Pons (tissue), 1 donor: Measurements from ENCODE around the gene CREBBP.

Experiments used
- DNase-seq: peaks from one replicate; pipeline ENCODE4 v3.0.0-alpha.2; 2016; ENCODE audit warnings: low spot score

CREBBP gene

DNA sequence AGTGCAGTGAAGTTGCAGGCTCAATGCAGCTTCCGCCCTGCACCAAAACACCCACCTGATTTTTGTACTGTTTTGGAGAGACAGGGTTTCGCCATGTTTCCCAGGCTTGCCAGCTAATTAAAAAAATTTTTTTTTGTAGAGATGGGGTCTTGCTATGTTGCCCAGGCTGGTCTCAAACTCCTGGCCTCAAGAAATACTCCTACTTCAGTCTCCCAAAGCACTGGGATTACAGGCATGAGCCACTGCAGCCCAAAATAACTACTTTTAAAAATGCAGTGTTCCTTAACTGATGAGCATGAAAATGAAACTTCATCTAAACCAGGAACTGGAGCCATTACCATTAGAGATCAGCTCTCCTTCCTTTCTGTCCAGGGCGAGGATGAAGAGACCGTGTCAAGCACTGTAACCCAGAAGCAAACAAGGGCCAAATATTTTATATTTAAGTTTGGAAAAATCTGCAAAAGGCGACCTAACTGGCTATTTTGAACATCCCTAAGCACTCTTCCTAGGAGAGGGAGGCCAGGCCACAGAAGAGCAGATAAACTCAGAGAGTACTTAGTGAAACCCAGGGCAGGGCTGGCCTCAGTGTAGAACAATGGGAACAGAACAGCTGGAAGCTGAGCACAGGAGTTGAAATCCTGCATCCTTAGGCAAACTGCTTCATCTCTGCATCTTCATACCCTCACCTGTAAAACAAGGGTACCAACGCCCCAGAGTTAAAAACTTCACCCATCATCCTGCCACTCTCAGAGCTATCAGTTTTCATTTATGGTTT is 24.0 kb downstream of the CREBBP start:
- no peak for DNase-seq

DNA sequence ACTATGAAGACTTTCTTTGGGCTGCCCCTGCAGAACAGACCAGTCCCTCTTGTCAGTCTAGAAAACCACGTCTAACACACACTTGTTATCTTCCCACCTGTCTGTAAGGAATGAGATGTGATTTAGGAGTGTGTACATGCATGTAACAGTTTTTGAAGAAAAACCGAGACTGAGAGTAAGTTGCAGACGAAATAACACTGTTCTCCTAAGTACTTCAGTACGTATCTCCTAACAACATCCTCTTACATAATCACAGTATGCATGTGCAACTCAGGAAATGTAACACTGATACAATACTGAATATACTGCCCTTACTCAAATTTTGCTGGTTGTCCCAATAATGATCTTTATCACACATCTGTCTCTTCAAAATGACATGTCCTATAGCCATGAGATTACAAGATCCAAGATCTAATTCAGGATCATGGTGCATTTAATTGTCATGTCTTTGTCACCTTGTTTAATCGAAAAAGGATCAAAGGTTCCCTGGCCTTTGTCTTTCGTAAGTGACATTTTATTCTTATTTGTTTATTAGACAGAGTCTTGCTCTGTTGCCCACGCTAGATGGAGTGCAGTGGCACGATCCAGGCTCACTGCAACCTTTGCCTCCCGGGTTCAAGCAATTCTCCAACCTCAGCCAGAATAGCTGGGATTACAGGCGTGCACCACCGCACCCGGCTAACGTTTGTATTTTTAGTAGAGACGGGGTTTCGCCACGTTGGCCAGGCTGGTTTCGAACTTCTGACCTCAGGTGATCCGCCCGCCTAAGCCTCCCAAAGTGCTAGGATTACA is 25.6 kb downstream of the CREBBP start:
- no peak for DNase-seq

DNA sequence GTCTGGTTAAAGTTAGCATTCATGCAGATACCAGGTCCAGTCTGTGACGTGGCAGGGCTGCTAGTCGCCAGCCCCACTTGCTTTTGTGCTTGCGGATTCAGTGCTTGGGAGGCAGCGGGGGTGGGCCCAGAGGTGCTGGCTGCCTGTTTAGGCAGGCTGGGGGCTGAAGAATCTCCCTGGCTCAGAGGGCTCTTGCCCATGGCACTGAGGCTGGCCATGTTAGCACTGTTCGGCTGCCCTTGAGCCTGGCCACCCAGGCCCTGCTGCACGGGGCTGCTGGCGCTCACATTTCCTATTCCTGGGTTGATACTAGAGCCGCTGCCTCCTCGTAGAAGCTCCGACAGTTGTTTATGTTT is 30.0 kb downstream of the CREBBP start:
- no peak for DNase-seq

DNA sequence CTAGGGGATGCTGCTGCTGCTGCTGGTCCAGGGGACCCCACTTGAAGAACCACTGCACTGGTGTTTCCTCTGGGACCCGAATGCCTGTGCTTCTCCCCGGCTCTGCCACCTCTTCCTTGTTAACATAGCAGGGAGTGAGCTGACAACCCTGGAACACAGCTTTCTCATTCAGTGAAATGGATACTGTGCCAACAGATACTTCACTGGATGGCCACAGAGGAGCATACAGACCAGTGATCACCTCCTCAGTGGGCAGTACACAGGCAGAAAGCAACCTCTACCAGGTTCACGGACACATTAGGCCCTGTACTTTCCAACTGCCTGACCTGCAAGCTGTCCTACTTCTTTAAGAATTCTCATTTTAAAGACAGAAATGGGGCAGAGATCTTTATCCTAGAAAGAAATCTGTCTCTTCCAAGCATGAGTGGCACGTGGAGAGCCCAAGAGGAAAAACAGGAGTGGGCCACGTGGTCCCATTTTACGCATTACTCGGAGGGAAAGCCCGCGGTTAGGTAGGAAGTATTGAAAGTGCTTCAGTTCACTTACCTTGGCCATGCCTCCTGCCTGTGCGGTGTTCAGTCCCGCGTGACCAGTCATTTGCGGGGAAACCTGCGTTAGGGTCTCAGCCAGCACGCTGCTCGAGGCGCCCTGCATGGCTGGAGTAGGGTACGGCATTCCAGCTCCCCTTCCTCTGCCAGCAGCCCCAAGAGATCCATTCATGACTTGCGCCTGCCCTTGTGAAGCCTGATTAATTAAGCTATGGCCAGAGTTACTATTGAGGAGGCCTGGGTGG is 30.6 kb downstream of the CREBBP start:
- DNase-seq: no peak

GRCh38 chr16:3846595-3847091 is 33.9 kb downstream of the CREBBP start:
- no peak for DNase-seq

DNA sequence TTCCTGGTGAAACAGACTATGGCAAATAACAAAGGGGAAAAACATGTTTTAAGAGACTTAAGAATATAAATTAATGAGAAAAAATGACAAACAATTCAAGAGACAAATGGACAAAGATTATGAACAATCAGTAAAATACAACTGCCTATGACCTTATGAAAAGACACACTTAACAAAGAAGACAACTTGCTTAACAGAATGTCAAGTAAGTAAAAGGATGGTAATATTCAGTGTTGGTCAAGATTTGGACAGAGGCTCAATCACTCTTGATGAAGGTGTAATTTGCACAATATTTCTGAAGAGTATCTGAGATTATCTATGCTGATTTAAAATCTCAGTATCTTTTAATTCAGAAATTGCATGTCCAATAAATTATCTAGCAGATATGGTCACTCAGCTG is 34.4 kb downstream of the CREBBP start:
- DNase-seq: no peak

DNA sequence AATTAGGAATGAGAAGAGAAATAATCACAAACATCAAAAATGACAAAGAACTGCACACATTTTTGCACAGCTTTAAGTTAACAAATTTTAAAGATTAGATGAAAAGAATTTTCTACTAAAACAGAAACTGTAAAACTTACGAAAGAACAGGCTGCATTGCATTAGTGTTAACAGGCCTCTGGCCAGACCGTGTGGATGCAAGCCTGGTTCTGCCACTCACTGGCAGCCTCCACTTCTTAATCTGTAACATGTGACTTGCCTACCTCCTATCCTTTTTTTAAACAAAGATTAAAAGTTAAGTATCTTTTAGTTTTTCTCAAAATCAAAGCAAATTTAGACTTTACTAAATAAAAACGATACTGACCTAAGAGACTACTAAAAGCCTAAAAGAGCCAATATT is 37.5 kb downstream of the CREBBP start:
- no peak for DNase-seq

- no peak for DNase-seq
Measured at GRCh38 chr16:3841729-3842508, 38.6 kb downstream of the CREBBP start.

DNA sequence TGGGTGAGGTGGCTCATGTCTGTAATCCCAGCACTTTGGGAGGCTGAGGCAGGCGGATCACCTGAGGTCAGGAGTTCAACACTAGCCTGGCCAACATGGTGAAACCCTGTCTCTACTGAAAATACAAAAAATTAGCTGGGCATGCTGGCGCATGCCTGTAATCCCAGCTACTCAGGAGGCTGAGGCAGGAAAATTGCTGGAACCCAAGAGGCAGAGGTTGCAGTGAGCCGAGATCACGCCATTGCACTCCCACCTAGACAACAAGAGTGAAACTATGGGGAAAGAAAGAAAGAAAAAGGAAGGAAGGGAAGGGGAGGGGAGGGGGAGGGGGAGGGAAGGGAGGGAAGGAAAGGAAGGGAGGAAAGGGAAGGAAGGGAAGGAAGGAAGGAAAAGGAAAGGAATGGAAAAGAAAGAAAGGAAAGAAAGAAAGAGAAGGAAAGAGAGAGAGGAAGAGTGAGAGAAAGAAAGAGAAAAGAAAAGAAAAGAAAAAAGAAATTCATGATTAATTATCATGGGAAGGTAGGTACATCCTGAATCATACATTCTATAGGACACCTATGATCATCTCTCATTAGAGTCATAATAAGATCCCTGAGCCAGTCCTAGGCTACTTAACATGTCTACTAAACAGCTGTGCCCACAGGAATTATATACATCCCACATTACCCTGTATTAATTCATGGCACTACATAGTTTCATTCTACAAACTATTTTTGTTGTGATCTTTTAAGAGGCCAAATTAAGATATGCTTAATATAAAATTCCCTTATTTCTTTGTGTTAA is 40.9 kb downstream of the CREBBP start:
- DNase-seq: no peak

DNA sequence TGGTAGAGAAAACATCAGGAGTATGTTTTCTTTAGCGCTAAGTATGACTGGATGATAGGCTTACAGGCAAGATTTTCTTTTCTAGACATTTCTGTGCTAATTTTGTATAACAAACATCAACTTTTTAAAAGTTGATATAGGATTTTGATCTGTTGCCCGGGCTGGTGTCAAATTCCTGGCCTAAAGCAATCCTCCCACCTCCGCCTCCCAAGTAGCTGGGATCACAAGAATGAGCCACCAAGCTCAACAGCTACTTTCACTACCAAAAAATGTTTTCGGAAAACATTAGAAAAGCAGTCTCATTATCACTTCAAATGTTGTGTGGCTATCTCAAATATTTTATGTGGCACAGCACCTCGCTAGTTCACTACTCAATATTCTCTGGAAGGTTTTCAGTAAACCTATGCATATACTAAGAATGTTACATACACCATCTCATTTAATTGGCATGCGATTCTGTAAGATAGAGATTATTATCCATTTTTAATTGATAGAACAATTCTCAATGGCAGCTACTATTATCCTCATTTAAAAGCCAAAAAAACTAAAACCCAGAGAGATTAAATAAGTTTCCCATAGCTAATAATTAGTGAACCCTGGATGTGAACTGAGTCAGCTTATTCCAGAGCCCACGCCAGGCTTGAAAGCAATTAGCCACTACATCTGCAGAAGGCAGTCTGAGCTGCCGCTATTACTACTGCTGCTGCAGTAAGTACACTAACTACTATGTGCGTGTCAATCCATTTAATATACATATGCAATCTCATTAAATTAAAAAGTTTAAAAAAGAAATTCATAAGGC is 41.7 kb downstream of the CREBBP start:
- no peak for DNase-seq

DNA sequence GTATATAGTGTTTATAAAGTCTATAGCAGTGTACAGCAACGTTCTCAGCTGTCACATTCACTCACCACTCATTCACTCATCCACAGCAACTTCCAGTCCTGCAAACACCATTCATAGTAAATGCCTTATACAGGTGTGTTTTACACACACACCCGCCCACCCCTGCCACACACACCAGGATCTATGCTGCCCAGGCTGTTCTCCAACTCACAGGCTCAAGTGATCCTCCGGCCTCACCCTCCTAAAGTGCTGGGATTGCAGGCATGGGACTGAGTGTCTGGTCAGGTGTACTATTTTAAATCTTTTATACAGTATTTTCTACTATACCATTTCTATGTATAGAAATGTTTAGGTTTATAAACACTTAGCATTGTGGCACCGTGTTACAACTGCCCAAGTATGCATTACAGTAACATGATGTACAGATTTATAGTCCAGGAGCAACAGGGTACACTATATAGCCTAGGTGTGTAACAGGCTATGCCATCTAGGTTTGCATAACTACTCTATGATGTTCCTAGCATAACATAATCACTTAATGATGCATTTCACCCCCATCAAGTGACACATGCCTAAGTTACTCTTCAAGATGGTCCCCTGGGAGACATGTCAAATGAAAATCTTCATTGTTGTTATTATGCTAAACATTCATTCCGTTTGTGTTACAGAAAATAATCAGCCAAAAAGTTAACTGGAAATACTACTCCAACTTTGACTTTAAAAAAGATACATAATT is 42.5 kb downstream of the CREBBP start:
- DNase-seq: no peak

DNA sequence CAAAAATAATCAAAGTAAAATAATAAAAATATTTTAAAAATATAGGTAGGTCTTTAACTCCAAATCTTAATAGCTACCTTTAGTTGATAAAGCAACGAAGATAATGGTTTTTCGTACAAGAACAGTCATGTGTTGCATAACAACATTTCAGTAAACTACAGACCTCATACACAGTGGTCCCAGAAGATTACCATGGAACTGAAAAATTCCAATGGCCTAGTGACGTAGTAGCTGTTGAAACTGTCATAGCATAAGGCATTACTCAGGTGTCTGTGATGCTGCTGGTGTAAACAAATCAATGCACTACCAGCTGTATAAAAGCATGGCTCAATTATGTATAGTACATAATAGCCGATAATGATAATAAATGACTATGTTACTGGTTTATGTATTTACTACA is 43.9 kb downstream of the CREBBP start:
- no peak for DNase-seq

- no peak for DNase-seq
Measured at GRCh38 chr16:3835089-3835602, 45.4 kb downstream of the CREBBP start.

GRCh38 chr16:3832668-3833067 is 47.8 kb downstream of the CREBBP start:
- no peak for DNase-seq

DNA sequence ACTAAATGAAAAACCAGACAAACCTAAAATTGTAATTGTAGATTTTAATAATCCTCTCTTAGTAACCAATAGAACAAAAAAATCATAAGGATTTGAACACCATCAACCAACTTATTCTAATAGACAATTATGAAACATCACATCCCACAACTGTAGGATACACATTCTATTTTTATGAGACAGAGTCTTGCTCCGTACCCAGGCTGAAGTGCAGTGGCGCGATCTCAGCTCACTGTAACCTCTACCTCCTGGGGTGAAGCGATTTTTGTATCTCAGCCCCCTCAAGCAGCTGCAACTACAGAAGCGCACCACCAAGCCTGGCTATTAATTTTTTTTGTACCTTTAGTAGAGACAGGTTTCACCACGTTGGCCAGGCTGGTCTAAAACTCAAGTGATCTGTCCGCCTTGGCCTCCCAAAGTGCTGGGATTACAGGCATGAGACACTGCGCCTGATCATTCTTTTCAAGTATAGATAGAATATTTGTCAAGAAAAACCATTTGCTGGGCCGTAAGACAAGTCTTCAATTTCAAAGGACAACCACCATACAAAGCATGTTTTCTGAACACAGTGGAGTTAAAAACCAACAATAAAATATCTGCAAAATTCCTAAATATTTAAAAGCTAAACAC is 49.8 kb downstream of the CREBBP start:
- DNase-seq: no peak

- DNase-seq: no peak
Measured at GRCh38 chr16:3829631-3830536, 50.6 kb downstream of the CREBBP start.

GRCh38 chr16:3825940-3826339 is 54.6 kb downstream of the CREBBP start:
- DNase-seq: no peak

GRCh38 chr16:3825103-3825502 is 55.4 kb downstream of the CREBBP start:
- DNase-seq: no peak
